Measurements from ENCODE around the gene POLA2.
"Not testable (repeated sequence)": the region's sequence is repeated elsewhere in the genome, so short reads cannot be mapped to it uniquely, and the experiment has no call there.

The POLA2 gene

DNA sequence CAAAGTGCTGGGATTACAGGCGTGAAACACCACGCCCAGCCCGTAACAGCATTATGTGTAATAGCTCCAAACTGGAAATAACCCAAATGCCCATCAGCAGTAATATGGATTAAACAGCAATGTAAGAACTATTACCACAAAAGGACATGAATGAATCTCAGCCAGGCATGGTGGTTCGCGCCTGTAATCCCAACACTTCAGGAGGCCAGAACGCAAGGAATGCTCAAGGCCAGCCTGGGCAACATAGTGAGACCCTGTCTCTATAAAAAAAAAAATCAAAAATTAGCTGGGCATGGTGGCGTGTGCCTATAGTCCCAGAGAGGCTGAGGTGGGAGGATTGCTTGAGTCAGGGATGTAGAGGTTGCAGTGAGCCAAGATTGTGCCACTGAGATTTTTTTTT is 68.8 kb downstream of the POLA2 start:
- no peak for DNase-seq (ENCODE audit: low read depth, low spot score)

DNA sequence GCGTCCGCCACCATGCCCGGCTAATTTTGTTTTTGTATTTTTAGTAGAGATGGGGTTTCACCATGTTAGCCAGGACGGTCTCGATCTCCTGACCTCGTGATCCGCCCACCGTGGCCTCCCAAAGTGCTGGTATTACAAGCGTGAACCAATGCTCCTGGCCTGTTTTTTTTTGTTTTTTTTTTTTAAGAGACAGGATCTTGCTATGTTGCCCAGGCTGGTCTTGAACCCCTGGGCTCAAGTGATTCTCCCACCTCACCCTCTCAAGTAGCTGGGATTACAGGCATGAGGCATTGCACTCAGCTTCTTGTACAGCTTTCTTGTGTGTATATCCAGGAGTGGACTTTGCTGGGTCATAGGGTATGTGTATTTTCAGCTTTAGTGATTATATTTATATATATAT is 70.8 kb downstream of the POLA2 start:
- not testable (repeated sequence) for DNase-seq (ENCODE audit: low read depth, low spot score)

DNA sequence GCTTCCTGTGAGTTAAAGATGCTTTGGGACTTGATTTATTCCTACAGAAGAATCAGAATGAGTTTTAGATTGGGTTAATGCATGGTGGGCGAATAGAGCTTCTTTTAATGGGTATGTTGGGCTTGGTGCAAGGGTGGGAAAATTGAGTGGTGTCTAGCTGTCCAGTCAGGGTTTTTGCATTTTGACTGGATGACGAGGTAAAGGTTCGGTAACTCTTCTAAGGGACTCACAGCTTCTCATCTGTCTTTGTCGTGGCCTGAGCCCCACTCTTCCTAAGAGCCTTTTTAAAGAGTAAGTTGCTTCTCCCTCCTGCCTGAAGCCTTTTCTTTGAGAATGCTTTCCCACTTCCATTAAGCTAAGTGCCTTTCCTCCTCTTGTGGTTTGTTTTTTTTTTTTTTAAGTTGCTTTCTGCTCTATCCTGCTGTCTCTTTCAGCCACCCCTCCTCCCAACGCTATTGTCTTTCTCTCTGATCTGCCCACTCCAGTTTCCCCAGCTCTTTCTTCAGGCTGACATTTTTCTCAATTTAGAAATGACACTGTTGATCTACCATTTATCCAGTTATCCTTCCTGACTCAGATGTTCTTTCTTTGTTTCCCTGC is 73.0 kb downstream of the POLA2 start:
- no peak for DNase-seq (ENCODE audit: low read depth, low spot score)

DNA sequence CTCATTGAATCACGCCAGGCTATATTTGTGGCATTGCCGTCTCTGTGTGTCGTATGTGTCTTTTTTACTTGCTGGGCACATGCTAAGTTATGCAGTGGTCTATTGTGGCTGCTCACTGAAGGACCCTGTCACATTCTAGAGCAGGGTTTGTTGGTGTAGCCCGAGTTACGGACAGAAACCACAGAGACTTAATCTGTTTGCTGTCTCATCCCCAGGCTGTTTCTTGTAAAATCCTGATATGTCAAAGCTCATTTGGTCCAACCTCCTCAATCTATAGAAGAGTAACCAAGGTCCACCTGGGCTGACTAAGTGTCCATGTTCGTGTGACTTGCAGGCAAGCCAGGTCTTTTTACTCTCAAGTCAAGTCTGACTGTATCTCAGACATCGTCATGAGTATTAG is 76.9 kb downstream of the POLA2 start:
- no peak for DNase-seq (ENCODE audit: low read depth, low spot score)

DNA sequence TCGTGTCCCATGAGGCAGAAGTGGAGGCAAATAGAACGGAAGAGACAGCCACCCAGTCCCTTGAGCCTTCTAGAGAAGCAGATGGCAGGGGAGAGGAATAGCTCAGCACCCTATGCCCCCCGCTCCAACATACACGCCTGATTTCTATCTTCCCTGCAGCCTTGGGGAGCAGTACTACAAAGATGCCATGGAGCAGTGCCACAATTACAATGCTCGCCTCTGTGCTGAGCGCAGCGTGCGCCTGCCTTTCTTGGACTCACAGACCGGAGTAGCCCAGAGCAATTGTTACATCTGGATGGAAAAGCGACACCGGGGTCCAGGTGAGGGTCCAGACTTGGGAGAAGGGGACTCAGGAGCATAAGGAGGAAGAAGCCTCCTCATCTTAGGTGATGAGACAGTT is 78.5 kb downstream of the POLA2 start:
- no peak for DNase-seq (ENCODE audit: low read depth, low spot score)

GRCh38 chr11:65341856-65342255 is 80.1 kb downstream of the POLA2 start:
- no peak for DNase-seq (ENCODE audit: low read depth, low spot score)
